ENCODE measurements around the gene SLIT3. TPM values are rescaled to one million over a fixed set of nuclear protein-coding genes. Genes with fewer than 3 reads are reported as not detected.
A peak's percentile ranks its signal among the peaks of the same experiment; 100 is the strongest.

SLIT3 gene
- polyA plus RNA-seq, 1 of the 3 experiments (the other 2 are of a cell fraction) = 119 TPM

DNA sequence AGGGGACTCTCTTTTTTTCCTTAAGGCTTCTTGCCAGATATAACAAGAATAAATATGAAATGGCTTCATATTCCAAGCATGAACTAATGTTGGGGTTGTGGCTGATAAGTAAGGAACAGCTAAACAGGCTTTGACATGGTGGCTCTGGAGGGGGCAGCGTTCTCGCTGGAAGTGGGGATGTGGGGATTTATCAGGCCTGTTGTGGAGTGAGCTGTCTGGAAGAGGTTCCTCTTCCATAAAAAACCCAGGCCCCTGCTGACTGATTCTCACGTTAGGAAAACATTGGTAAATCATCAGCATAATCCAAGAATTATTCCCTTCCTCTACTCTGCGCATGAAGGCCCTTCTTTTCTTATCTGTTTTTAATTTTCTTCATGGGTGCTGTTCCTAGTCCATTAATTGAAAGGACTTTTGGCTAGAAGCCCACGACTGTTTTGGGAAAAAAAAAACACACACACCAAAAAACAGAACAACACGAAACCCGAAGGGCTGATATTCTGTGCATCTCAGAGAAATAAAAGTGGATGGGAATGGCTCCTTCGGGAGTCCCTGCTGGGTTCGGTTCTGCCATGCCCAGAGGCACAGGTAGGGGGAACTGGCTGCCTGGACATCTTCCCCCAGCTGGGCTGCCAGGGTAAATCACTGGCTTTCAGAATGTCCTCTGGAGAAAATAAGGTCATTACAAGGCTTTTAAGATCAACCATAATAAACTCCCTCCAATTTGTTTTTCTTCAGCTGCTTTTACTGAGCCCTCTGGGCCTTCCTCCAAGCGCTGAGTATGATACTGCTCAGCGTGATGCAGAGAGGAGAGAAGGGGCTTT, 297.0 kb downstream of the SLIT3 start (continued):
- TF ChIP-seq RAD21 (IDR thresholded peaks at IDR 0.05; ENCODE audit: low read length) (peak; percentile 78), NFIC (IDR thresholded peaks at IDR 0.05; ENCODE audit: borderline replicate concordance) (no peak), SIN3A (IDR thresholded peaks at IDR 0.05; ENCODE audit: borderline replicate concordance, low read depth, low read length) (no peak), EZH2phosphoT487 (IDR thresholded peaks at IDR 0.05; ENCODE audit: borderline replicate concordance, low read depth) (no peak), NRF1 (IDR thresholded peaks at IDR 0.05; ENCODE audit: low read depth, low read length) (no peak)
- TF ChIP-seq, protein P1, sequence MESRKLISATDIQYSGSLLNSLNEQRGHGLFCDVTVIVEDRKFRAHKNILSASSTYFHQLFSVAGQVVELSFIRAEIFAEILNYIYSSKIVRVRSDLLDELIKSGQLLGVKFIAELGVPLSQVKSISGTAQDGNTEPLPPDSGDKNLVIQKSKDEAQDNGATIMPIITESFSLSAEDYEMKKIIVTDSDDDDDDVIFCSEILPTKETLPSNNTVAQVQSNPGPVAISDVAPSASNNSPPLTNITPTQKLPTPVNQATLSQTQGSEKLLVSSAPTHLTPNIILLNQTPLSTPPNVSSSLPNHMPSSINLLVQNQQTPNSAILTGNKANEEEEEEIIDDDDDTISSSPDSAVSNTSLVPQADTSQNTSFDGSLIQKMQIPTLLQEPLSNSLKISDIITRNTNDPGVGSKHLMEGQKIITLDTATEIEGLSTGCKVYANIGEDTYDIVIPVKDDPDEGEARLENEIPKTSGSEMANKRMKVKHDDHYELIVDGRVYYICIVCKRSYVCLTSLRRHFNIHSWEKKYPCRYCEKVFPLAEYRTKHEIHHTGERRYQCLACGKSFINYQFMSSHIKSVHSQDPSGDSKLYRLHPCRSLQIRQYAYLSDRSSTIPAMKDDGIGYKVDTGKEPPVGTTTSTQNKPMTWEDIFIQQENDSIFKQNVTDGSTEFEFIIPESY (IDR thresholded peaks at IDR 0.05; ENCODE audit: borderline replicate concordance, low read depth) = no peak
- TF ChIP-seq, protein P2, sequence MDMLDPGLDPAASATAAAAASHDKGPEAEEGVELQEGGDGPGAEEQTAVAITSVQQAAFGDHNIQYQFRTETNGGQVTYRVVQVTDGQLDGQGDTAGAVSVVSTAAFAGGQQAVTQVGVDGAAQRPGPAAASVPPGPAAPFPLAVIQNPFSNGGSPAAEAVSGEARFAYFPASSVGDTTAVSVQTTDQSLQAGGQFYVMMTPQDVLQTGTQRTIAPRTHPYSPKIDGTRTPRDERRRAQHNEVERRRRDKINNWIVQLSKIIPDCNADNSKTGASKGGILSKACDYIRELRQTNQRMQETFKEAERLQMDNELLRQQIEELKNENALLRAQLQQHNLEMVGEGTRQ (IDR thresholded peaks at IDR 0.05; ENCODE audit: borderline replicate concordance, low read depth, low read length) = no peak
- TF ChIP-seq, protein P3, sequence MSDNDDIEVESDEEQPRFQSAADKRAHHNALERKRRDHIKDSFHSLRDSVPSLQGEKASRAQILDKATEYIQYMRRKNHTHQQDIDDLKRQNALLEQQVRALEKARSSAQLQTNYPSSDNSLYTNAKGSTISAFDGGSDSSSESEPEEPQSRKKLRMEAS (IDR thresholded peaks at IDR 0.05; ENCODE audit: low read depth) = no peak

DNA sequence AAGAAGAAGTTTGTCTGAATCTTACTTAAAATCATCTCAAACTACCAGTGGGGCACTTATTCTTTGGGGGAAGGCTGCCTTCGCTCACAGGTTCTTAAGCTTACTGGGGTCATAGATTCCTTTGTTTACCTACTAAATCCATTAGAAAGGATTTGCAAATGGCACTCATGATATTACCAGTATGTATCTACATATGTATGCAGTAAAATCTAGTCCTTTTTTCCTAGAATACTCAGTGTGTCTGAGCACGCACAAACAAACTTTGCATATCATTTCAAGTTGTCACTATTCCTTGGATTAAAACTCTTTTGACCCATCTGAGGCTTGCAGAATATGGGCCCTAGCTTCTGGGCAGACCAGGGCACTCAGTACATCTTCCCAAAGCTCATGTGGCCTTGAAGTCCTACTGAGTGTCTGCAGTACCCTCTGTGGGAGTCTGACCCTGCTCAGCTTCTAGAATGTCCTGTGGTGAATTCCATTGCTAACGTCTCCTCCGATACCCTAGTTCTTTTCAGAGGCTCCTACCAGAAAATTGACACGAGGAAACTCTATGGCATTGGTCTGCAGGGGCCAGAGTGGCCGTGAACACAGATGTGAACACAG, 297.9 kb downstream of the SLIT3 start:
- Histone ChIP-seq H2AFZ (ENCODE audit: low read depth) (no peak overlapping the region), H3K4me2 (peak overlapping the region; percentile 50; the same call in 1 of the 2 replicates), H3K9ac (no peak overlapping the region), H3F3A (replicated peaks; ENCODE audit: insufficient read depth) (peaks cover 7% of the 10 kb centered on the region), H3K4me3 (ENCODE audit: low read depth in 2 of 2, low read length in 1 of 2) (no peak overlapping the region), H4K20me1 (ENCODE audit: insufficient read depth) (no peaks in the 10 kb centered on the region), H3K9me2 (no peaks in the 10 kb centered on the region), H3K79me2 (ENCODE audit: insufficient read depth) (no peaks in the 10 kb centered on the region), H3K27me3 (ENCODE audit: insufficient read depth) (no peaks in the 10 kb centered on the region), H3K36me3 (replicated peaks in 1 of 2; ENCODE audit: control insufficient read depth in 1 of 2, insufficient read depth in 2 of 2, low read length in 1 of 2) (no peaks in the 10 kb centered on the region), H3K4me1 (ENCODE audit: control insufficient read depth in 1 of 2, insufficient read depth in 2 of 2, low read depth in 1 of 2, low read length in 1 of 2) (peaks cover 23 to 50% of the 10 kb centered on the region in 2 experiments), H3K9me3 (no peaks in the 10 kb centered on the region), H3K27ac (ENCODE audit: low read depth in 2 of 2, low read length in 1 of 2) (peak overlapping the region; percentile 86 to 98; a peak in 3 of 4 replicates)
- WGBS (ENCODE audit: low lambda C conversion rate) = 90% methylated on average over 6 of the region's 6 CpGs
- TF ChIP-seq POLR2AphosphoS5 (IDR thresholded peaks at IDR 0.05; ENCODE audit: low read depth, low read length) (no peak), ELF1 (IDR thresholded peaks at IDR 0.05) (no peak), TEAD4 (IDR thresholded peaks at IDR 0.05; ENCODE audit: borderline replicate concordance, insufficient read depth) (no peak), MEF2A (IDR thresholded peaks at IDR 0.05; ENCODE audit: borderline replicate concordance, low read depth) (no peak), FOXM1 (IDR thresholded peaks at IDR 0.05; ENCODE audit: low read depth) (no peak), NFIC (IDR thresholded peaks at IDR 0.05; ENCODE audit: borderline replicate concordance) (no peak), JUND (IDR thresholded peaks at IDR 0.05) (no peak), MXI1 (IDR thresholded peaks at IDR 0.05; ENCODE audit: low read depth, low read length) (no peak), RAD21 (IDR thresholded peaks at IDR 0.05; ENCODE audit: low read length) (no peak), FOXJ3 (CRISPR knock-in tag; IDR thresholded peaks at IDR 0.05) (no peak), GABPA (IDR thresholded peaks at IDR 0.05; ENCODE audit: low read depth) (no peak)
- TF ChIP-seq, protein P4, sequence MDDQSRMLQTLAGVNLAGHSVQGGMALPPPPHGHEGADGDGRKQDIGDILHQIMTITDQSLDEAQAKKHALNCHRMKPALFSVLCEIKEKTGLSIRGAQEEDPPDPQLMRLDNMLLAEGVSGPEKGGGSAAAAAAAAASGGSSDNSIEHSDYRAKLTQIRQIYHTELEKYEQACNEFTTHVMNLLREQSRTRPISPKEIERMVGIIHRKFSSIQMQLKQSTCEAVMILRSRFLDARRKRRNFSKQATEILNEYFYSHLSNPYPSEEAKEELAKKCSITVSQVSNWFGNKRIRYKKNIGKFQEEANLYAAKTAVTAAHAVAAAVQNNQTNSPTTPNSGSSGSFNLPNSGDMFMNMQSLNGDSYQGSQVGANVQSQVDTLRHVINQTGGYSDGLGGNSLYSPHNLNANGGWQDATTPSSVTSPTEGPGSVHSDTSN (IDR thresholded peaks at IDR 0.05) = no peak
- TF ChIP-seq, protein P2 (IDR thresholded peaks at IDR 0.05; ENCODE audit: borderline replicate concordance, low read depth, low read length) = no peak
- POLR2A ChIA-PET = interaction anchor here (1.3 to 1.7 kb wide), 2 partner anchors 97 to 146 kb away, joined by 4 read pairs; no protein-coding TSS in a partner anchor
- CTCF ChIA-PET = interaction anchor here (0.6 to 3.9 kb wide), 16 partner anchors 9 to 565 kb away, joined by 3 to 26 read pairs (median 7); partner anchors contain the start of gene SLIT3
- DNase-seq = no peak

All from SK-N-SH (cell line).